A673 (cell line): ENCODE data around the gene MAL. TPM values are rescaled to one million over a fixed set of nuclear protein-coding genes. Genes with fewer than 3 reads are reported as not detected.
"Not testable (repeated sequence)": the region's sequence is repeated elsewhere in the genome, so short reads cannot be mapped to it uniquely, and the experiment has no call there.

ENCODE experiments used
- BruUV-seq: library from RNA; stranded (reverse); fragments of 400-500 nt; replicated peaks from 2 replicates; lab custom pipeline; 2021; lab: Mats Ljungman, UMichigan
- CTCF ChIA-PET: fragments of 300-600 bp; sonication (Branson Sonifier 250); formaldehyde crosslinking; loops from one replicate; lab custom pipeline; 2022; ENCODE audit warnings: antibody characterized with exemption; lab: Charles Lee
- POLR2A ChIA-PET: fragments of 300-600 bp; sonication (Branson Sonifier 250); formaldehyde crosslinking; loops from one replicate; lab custom pipeline; 2022; ENCODE audit warnings: antibody characterized with exemption; ENCODE audit not compliant: low non-redundant PET; lab: Charles Lee
- DNase-seq: peaks from one replicate; pipeline ENCODE4 v3.0.0-alpha.2; 2015; ENCODE audit warnings: low spot score
- H3K27ac ChIP-seq: fragments of 200-600 bp; sonication (generic); 2 replicates; pipeline ENCODE4 v1.5.1; 2016; ENCODE audit warnings: mixed run types, low read depth, mild to moderate bottlenecking, mixed read lengths, antibody characterized with exemption, low read length; ENCODE audit not compliant: poor library complexity, severe bottlenecking
- H3K27me3 ChIP-seq: fragments of 200-600 bp; sonication (generic); replicated peaks from 2 replicates; pipeline ENCODE4 v1.6.1; 2017; ENCODE audit warnings: mixed run types, low read depth, mild to moderate bottlenecking, mixed read lengths, antibody characterized with exemption, low read length; ENCODE audit not compliant: insufficient read depth, poor library complexity
- H3K36me3 ChIP-seq: fragments of 200-600 bp; sonication (generic); 2 replicates; pipeline ENCODE4 v1.6.1; 2016; ENCODE audit warnings: mixed run types, mild to moderate bottlenecking, mixed read lengths, antibody characterized with exemption, low read length; ENCODE audit not compliant: insufficient read depth, poor library complexity, severe bottlenecking
- H3K4me1 ChIP-seq: fragments of 200-600 bp; sonication (generic); 2 replicates; pipeline ENCODE4 v1.6.1; 2017; ENCODE audit warnings: mixed run types, mild to moderate bottlenecking, mixed read lengths, antibody characterized with exemption, low read length; ENCODE audit not compliant: insufficient read depth, poor library complexity, severe bottlenecking
- H3K4me3 ChIP-seq: fragments of 200-600 bp; sonication (generic); 2 replicates; pipeline ENCODE4 v1.5.1; 2016; ENCODE audit warnings: low read depth, mixed run types, mild to moderate bottlenecking, mixed read lengths, low read length; ENCODE audit not compliant: poor library complexity, severe bottlenecking
- H3K9me3 ChIP-seq: fragments of 200-600 bp; sonication (generic); 2 replicates; pipeline ENCODE4 v1.6.1; 2016; ENCODE audit warnings: mixed run types, low read depth, mild to moderate bottlenecking, mixed read lengths, antibody characterized with exemption, low read length; ENCODE audit not compliant: poor library complexity, severe bottlenecking
- EZH2 ChIP-seq: fragments of 200-600 bp; sonication (generic); IDR thresholded peaks from 2 replicates; pipeline ENCODE4 v1.6.1; 2017; ENCODE audit warnings: borderline replicate concordance, low read depth, mild to moderate bottlenecking, mixed read lengths, antibody characterized with exemption, low read length; ENCODE audit not compliant: poor library complexity, severe bottlenecking
- intact Hi-C: fragments of 100-400 bp; cut with micrococcal nuclease; formaldehyde crosslinking; loops from one replicate; pipeline ENCODE4 v1.10.0; 2022; ENCODE audit not compliant: unreplicated experiment
- total RNA-seq: library from RNA; stranded (reverse); gene quantifications from 2 replicates; pipeline ENCODE4 v1.2.3, GENCODE V29; 2021
- TF ChIP-seq, protein P1 (sequence below): fragments of 300-800, 200-600 bp; sonication (generic); conservative IDR thresholded peaks from 2 replicates; pipeline ENCODE4 v1.5.1; 2017; ENCODE audit warnings: low read depth, mild to moderate bottlenecking, antibody characterized with exemption, low read length, moderate library complexity, mixed read lengths

MAL gene
- total RNA-seq, 1 experiment from 2014 or later = not detected

DNA sequence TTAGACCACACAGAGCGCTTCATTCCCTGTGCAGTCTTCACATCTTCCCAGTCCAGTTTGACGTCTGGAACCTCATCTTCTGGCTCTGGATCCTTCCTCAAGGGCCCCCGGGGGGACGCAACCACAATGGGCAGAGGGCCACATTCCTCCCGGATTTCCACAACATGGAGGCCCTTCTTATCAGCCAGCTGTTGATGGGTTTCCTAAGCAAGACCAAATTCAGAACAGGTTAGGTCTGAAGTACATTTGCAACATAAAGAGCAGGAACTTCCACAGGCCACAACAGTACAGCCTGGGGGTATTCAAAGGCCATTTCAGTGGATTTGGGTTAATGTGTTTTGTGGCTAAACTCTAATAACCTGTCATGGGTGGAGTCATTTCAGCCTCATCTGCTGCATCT, 61.9 kb downstream of the MAL start:
- no peak for DNase-seq
- Histone ChIP-seq H3K27me3 (no peaks in the 10 kb centered on the region), H3K4me3 (no peak overlapping the region), H3K27ac (no peak overlapping the region), H3K4me1 (no peaks in the 10 kb centered on the region), H3K9me3 (no peaks in the 10 kb centered on the region), H3K36me3 (peaks cover 29% of the 10 kb centered on the region)
- POLR2A ChIA-PET = no interaction called here
- CTCF ChIA-PET = no interaction called here
- no TSS peak for BruUV-seq
- TF ChIP-seq, protein P1, sequence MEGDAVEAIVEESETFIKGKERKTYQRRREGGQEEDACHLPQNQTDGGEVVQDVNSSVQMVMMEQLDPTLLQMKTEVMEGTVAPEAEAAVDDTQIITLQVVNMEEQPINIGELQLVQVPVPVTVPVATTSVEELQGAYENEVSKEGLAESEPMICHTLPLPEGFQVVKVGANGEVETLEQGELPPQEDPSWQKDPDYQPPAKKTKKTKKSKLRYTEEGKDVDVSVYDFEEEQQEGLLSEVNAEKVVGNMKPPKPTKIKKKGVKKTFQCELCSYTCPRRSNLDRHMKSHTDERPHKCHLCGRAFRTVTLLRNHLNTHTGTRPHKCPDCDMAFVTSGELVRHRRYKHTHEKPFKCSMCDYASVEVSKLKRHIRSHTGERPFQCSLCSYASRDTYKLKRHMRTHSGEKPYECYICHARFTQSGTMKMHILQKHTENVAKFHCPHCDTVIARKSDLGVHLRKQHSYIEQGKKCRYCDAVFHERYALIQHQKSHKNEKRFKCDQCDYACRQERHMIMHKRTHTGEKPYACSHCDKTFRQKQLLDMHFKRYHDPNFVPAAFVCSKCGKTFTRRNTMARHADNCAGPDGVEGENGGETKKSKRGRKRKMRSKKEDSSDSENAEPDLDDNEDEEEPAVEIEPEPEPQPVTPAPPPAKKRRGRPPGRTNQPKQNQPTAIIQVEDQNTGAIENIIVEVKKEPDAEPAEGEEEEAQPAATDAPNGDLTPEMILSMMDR = no peak
- TF ChIP-seq EZH2 = no peak
- intact Hi-C loops = no loop called here

DNA sequence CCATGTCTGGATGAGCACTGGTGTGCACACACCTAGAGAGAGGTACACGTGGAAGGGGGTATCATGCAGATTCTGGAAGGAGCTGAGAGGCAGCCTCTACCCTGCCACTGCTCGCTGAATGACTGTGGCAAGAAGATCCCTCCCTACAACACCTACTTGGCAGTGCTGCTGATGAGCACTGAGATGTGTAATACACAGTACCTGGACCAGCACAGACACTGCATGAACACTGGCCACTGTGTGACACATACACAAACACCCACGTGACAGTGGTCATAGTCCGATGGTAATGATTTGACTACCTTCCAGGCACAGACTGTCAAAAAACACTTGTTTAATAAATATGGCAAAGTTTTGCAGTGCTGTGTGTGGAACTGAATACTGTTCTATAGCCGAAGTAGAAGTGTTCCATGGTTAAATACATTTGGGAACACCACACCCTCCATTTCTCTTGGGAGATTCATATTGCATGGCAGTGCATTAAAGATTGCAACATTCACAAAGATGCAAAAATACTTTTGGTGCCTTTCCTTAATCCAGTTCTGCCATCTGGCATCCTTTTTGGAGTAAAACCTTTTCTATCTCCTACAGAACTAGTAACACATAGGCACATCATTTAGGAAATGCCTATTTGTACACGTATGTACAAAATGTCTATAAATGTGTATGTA, 66.5 kb downstream of the MAL start:
- Histone ChIP-seq H3K9me3 (no peaks in the 10 kb centered on the region), H3K4me1 (no peaks in the 10 kb centered on the region), H3K4me3 (no peak overlapping the region), H3K36me3 (peaks cover 21% of the 10 kb centered on the region), H3K27me3 (no peaks in the 10 kb centered on the region), H3K27ac (no peak overlapping the region)
- CTCF ChIA-PET = interaction anchor here (0.6 kb wide), 1 partner anchor 13 kb away, joined by 5 read pairs; no protein-coding TSS in a partner anchor
- POLR2A ChIA-PET = no interaction called here
- TF ChIP-seq, protein P1 = no peak
- no peak for TF ChIP-seq EZH2
- intact Hi-C loops = no loop called here
- no TSS peak for BruUV-seq
- DNase-seq = no peak

DNA sequence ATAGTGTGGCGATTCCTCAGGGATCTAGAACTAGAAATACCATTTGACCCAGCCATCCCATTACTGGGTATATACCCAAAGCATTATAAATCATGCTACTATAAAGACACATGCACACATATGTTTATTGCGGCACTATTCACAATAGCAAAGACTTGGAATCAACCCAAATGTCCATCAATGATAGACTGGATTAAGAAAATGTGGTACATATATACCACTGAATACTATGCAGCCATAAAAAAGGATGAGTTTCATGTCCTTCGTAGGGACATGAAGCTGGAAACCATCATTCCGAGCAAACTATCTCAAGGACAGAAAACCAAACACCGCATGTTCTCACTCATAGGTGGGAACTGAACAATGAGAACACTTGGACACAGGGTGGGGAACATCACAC, 72.8 kb downstream of the MAL start:
- H3K27me3 ChIP-seq, H3K4me3 ChIP-seq, H3K4me1 ChIP-seq, POLR2A ChIA-PET, DNase-seq, BruUV-seq, intact Hi-C loops, CTCF ChIA-PET, H3K9me3 ChIP-seq, H3K27ac ChIP-seq: not testable (repeated sequence)
- H3K36me3 ChIP-seq = peaks cover 40% of the 10 kb centered on the region

DNA sequence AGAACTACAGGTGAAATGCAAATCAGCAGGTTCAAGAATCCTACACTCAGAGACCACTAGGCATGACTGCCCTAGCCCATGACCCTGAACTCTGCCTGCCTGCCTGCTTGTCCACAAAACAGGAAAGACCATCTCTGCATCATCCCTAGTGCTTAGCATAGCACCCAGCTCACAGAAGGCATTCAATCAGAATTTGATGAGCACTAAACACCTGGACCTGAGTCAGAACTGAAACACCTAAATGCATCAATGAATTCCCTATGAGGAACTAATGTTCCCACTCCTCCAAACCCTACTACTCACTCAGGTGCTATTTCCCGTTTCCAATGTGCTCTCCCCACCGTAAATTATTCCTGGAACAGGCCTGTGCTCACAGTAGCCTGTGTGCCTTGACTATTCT, 74.4 kb downstream of the MAL start:
- intact Hi-C loops = no loop called here
- no peaks in the 10 kb centered on the region for H3K9me3 ChIP-seq
- CTCF ChIA-PET = no interaction called here
- BruUV-seq = no TSS peak
- POLR2A ChIA-PET = no interaction called here
- no peak overlapping the region for H3K4me3 ChIP-seq
- TF ChIP-seq, protein P1 = no peak
- TF ChIP-seq EZH2 = no peak
- no peak for DNase-seq
- no peaks in the 10 kb centered on the region for H3K27me3 ChIP-seq
- H3K27ac ChIP-seq = no peak overlapping the region
- peaks cover 56% of the 10 kb centered on the region for H3K36me3 ChIP-seq
- H3K4me1 ChIP-seq = no peaks in the 10 kb centered on the region
